SK-N-MC (cell line): Measurements from ENCODE around the gene TTC9C.

Experiments
- EZH2 ChIP-seq: fragments of 200-600 bp; sonication (generic); IDR thresholded peaks from one replicate; pipeline ENCODE4 v1.6.1; 2017; ENCODE audit warnings: antibody characterized with exemption
- POLR2AphosphoS5 ChIP-seq: IDR thresholded peaks from 2 replicates; pipeline ENCODE4 v1.6.1; 2012; ENCODE audit warnings: mild to moderate bottlenecking, low read depth, low read length, borderline replicate concordance

GRCh38 chr11:62708793-62709192 lies 19.5 kb upstream of the TTC9C start:
- TF ChIP-seq POLR2AphosphoS5: no peak
- no peak for TF ChIP-seq EZH2
